Calu3 (cell line): ENCODE data around the gene OOEP. TPM values are rescaled to one million over a fixed set of nuclear protein-coding genes. Genes with fewer than 3 reads are reported as not detected.

Source experiments
- BruUV-seq: library from RNA; stranded (reverse); fragments of 400-500 nt; replicated peaks from 2 replicates; lab custom pipeline; 2021; lab: Mats Ljungman, UMichigan
- CTCF ChIA-PET: fragments of 300-600 bp; sonication (Branson Sonifier 250); formaldehyde crosslinking; loops from one replicate; lab custom pipeline; 2022; ENCODE audit warnings: antibody characterized with exemption; lab: Charles Lee
- DNase-seq: peaks from one replicate; pipeline ENCODE4 v3.0.0; 2022
- H3K27ac Mint-ChIP-seq: one replicate; pipeline ENCODE4 v1.8.0; 2022; ENCODE audit warnings: mixed read lengths; ENCODE audit not compliant: unreplicated experiment
- H3K27me3 Mint-ChIP-seq: one replicate; pipeline ENCODE4 v1.8.0; 2022; ENCODE audit warnings: mixed read lengths; ENCODE audit not compliant: unreplicated experiment
- H3K36me3 Mint-ChIP-seq: one replicate; pipeline ENCODE4 v1.8.0; 2022; ENCODE audit warnings: mild to moderate bottlenecking, moderate library complexity, mixed read lengths; ENCODE audit not compliant: insufficient read depth, unreplicated experiment
- H3K4me1 Mint-ChIP-seq: one replicate; pipeline ENCODE4 v1.8.0; 2022; ENCODE audit warnings: mild to moderate bottlenecking, low read depth, mixed read lengths; ENCODE audit not compliant: unreplicated experiment
- H3K4me3 Mint-ChIP-seq: one replicate; pipeline ENCODE4 v1.8.0; 2022; ENCODE audit warnings: mild to moderate bottlenecking, low read depth, moderate library complexity, mixed read lengths; ENCODE audit not compliant: unreplicated experiment
- H3K9me3 Mint-ChIP-seq: one replicate; pipeline ENCODE4 v1.8.0; 2022; ENCODE audit warnings: low read depth, mixed read lengths; ENCODE audit not compliant: unreplicated experiment
- intact Hi-C: fragments of 100-400 bp; cut with micrococcal nuclease; formaldehyde crosslinking; loops from one replicate; pipeline ENCODE4 v1.10.0; 2022; ENCODE audit not compliant: unreplicated experiment
- total RNA-seq: library from RNA; stranded (reverse); gene quantifications from 2 replicates; pipeline ENCODE4 v1.2.3, GENCODE V29; 2022
- TF ChIP-seq, protein P1 (sequence below): fragments of 200-600 bp; IDR thresholded peaks from one replicate; pipeline ENCODE4 v1.8.0; 2022; ENCODE audit warnings: antibody characterized with exemption; ENCODE audit not compliant: unreplicated experiment

The OOEP gene
- total RNA-seq, 1 experiment from 2014 or later = 7.1 TPM

DNA sequence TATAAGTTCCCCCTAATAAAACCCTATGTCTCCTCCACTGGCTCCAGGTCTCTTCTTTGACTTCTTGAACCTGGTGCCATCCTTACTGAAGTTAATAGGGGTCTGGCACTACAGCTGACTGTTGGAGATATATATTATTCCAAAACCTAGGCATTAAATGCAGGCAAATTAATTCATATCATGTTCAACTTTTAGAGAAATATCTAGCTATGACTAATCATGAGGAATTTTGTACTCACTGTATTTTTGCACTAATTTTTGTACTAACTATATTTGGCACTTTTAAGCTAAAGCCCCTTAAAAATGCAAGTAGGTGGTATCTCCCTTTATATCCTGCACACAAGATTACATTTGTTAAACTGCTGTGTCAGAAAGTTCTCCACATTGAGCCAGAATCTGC is 26.5 kb downstream of the OOEP start:
- TF ChIP-seq, protein P1, sequence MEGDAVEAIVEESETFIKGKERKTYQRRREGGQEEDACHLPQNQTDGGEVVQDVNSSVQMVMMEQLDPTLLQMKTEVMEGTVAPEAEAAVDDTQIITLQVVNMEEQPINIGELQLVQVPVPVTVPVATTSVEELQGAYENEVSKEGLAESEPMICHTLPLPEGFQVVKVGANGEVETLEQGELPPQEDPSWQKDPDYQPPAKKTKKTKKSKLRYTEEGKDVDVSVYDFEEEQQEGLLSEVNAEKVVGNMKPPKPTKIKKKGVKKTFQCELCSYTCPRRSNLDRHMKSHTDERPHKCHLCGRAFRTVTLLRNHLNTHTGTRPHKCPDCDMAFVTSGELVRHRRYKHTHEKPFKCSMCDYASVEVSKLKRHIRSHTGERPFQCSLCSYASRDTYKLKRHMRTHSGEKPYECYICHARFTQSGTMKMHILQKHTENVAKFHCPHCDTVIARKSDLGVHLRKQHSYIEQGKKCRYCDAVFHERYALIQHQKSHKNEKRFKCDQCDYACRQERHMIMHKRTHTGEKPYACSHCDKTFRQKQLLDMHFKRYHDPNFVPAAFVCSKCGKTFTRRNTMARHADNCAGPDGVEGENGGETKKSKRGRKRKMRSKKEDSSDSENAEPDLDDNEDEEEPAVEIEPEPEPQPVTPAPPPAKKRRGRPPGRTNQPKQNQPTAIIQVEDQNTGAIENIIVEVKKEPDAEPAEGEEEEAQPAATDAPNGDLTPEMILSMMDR = no peak
- Mint-ChIP-seq H3K27me3 (peaks cover 11% of the 10 kb centered on the region), H3K9me3 (no peaks in the 10 kb centered on the region), H3K27ac (no peak overlapping the region), H3K36me3 (no peaks in the 10 kb centered on the region), H3K4me1 (peaks cover 6% of the 10 kb centered on the region), H3K4me3 (no peak overlapping the region)
- BruUV-seq = no TSS peak
- intact Hi-C loops = no loop called here
- no peak for DNase-seq
- CTCF ChIA-PET = no interaction called here

DNA sequence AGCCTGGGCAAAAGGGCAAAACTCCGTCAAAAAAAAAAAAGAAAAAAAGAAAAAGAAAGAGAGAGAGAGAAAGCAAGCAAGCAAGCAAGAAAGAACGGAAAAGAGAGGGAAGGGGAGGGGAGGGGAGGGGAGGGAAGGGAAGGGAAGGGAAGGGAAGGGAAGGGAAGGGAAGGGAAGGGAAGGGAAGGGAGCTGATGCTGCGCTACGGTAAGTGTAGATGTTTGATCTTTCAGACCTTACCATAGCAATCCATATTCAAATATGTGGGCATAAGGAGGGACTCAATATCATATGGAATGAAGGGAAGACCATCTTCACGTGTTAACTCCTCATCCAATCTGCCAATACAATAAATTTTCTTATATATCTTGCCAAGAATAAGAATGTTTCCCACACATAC is 27.5 kb downstream of the OOEP start:
- H3K9me3 Mint-ChIP-seq = no peaks in the 10 kb centered on the region
- H3K4me1 Mint-ChIP-seq = peaks cover 6% of the 10 kb centered on the region
- peaks cover 9% of the 10 kb centered on the region for H3K27me3 Mint-ChIP-seq
- intact Hi-C loops = no loop called here
- TF ChIP-seq, protein P1 = no peak
- CTCF ChIA-PET = no interaction called here
- no peaks in the 10 kb centered on the region for H3K36me3 Mint-ChIP-seq
- DNase-seq = no peak
- BruUV-seq = no TSS peak
- H3K27ac Mint-ChIP-seq = no peak overlapping the region
- H3K4me3 Mint-ChIP-seq = no peak overlapping the region

DNA sequence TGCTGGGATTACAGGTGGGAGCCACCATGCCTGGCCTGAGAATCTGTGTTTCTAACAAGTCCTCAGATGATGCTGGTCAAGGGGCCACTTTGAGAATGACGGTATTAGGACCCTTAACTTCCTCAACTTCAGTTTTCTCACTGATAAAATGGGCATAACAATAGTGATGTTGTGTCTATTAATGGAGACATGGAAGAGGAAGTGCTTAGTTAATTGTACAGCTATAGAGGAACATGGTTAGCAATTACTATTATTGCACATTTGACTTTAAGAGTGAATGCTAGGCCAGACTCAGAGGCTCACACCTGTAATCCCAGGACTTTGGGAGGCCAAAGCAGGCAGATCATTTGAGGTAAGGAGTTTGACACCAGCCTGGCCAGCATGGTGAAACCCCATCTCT is 28.4 kb downstream of the OOEP start:
- no TSS peak for BruUV-seq
- H3K9me3 Mint-ChIP-seq = no peaks in the 10 kb centered on the region

DNA sequence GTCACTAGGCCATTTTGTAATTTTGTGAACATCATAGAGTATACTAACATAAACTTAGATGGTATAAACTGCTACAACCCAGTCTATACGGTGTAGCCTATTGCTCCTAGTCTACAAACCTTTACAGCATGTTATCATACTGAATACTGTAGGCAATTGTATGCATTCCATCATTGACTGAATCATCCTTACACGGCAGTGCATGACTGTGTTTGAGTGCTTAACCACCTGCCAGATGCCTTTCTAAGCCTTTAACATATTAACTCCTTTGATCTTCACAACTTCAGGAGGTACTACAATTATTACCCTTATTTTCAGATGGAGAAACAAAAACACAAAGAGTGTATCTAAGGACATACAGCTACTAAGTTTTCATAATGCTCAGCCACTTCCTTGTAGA is 29.6 kb downstream of the OOEP start:
- CTCF ChIA-PET = interaction anchor here (0.6 kb wide), 1 partner anchor 28 kb away, joined by 11 read pairs; no protein-coding TSS in a partner anchor

More for the DNA sequence above, 28.4 kb downstream of the OOEP start:
- Mint-ChIP-seq H3K4me1 (peaks cover 6% of the 10 kb centered on the region), H3K4me3 (no peak overlapping the region), H3K27me3 (peaks cover under 1% of the 10 kb centered on the region), H3K36me3 (no peaks in the 10 kb centered on the region), H3K27ac (no peak overlapping the region)
- intact Hi-C loops = no loop called here
- CTCF ChIA-PET = no interaction called here
- TF ChIP-seq, protein P1 = no peak
- no peak for DNase-seq

More for the DNA sequence above, 29.6 kb downstream of the OOEP start:
- intact Hi-C loops = no loop called here
- H3K36me3 Mint-ChIP-seq = no peaks in the 10 kb centered on the region
- no peaks in the 10 kb centered on the region for H3K27me3 Mint-ChIP-seq
- DNase-seq = no peak
- H3K27ac Mint-ChIP-seq = no peak overlapping the region
- peaks cover 6% of the 10 kb centered on the region for H3K4me1 Mint-ChIP-seq
- no TSS peak for BruUV-seq
- H3K9me3 Mint-ChIP-seq = no peaks in the 10 kb centered on the region
- TF ChIP-seq, protein P1 = no peak
- no peak overlapping the region for H3K4me3 Mint-ChIP-seq
